GM12878 (cell line): ENCODE results near the gene HSBP1.

Experiments
- GABPA ChIP-seq: IDR thresholded peaks from 2 replicates; pipeline ENCODE4 v1.6.1; 2014; ENCODE audit warnings: antibody characterized with exemption, low read depth, mild to moderate bottlenecking, inconsistent platforms
- POLR2A ChIP-seq: IDR thresholded peaks from 2 replicates; pipeline ENCODE4 v1.6.1; 2011; ENCODE audit warnings: low read depth, mild to moderate bottlenecking, low read length
- ZSCAN29 ChIP-seq: fragments of 450-650 bp; IDR thresholded peaks from 2 replicates; pipeline ENCODE4 v1.6.1; 2017; ENCODE audit warnings: mild to moderate bottlenecking, moderate library complexity

DNA sequence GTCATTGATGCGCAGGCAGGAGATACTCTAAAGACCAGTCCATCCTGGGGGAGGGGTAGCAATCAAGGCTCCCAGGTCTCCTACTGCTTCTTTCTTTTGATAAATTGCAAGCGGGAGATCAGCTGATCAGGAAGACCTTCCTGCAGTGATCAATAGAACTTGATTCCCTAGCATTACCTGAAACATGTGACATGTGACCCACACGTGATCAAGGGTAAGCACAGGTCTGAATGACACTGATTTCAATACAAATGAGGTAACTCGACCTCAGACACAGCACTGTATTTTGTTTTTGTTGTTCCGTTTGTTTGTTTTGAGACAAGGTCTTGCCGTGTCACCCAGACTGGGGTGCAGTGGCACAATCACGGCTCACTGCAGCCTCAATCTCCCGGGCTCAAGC lies 51.5 kb downstream of the HSBP1 start:
- TF ChIP-seq ZSCAN29, result no peak
- TF ChIP-seq GABPA, result no peak
- no peak for TF ChIP-seq POLR2A
